Measurements from ENCODE around the gene SMIM41. TPM values are rescaled to one million over a fixed set of nuclear protein-coding genes. Genes with fewer than 3 reads are reported as not detected.

Gene SMIM41
- polyA plus RNA-seq, 2 of the 4 experiments (the other 2 are of a cell fraction) = not detected

DNA sequence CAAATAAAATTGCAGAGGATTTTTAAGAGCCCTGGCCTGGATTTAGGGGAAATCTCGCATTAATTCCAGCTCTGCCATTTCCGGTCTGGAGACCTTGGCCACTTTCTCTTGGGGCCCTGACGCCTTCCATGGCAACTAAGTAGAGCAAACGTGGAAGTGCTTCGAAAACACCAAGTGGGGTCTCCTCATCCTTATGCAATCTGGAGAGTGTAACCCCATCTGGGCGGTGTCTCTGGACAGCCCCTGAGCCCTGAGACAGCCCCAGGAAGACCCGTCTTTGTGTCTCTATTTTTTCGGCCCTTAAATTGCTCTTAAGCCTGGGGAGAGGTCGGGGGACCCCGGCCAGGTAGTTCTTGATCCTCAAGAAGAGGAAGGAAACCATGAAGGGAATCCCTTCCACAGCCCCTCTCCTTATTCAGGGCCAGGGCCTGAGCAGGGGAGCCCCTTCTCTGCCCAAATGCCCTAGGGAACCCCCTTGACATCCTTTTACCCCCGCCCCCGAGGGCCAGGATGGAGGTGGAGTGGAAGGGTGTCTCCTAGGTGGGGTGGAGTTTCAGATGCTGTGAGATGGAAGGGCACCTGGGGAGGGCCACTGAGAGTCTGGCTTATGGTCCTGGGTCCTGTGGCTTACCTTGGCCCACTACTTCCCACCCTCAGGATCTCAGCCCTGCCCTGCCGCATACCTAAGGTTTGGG is 45.9 kb upstream of the SMIM41 start:
- CTCF ChIA-PET = interaction anchor here (1.2 to 41.8 kb wide), 9 partner anchors 4 to 110 kb away, joined by 4 to 1730 read pairs (median 7); partner anchors contain the start of genes ATG101, NR4A1, SMIM41 and TAMALIN
- POLR2A ChIA-PET = interaction anchor here (0.9 to 2.5 kb wide), 6 partner anchors 10 to 36 kb away, joined by 3 to 37 read pairs (median 6); partner anchors contain the start of genes ATG101 and NR4A1
- H3K9me3 ChIP-seq = no peaks in the 10 kb centered on the region
- 83% methylated on average over 13 of the region's 13 CpGs for WGBS (ENCODE audit: missing lambda C conversion rate)
- H3K4me1 ChIP-seq = peaks cover 28% of the 10 kb centered on the region
- DNase-seq (ENCODE audit: low read depth in 1 of 2, low spot score in 1 of 2) (no peak), FAIRE-seq (no peak), ATAC-seq (no peak)
- peak overlapping the region; percentile 65 to 77 for H3K27ac ChIP-seq
- H3K4me2 ChIP-seq = peak overlapping the region; percentile 76
- peak overlapping the region; percentile 32 for H3K4me3 ChIP-seq
- TF ChIP-seq FOSL2 (IDR thresholded peaks at IDR 0.05) (no peak), FOSL2 (CRISPR knock-in tag; IDR thresholded peaks at IDR 0.05) (no peak), HEYL (CRISPR knock-in tag; IDR thresholded peaks at IDR 0.05) (no peak), CEBPB (IDR thresholded peaks at IDR 0.05) (no peak), SMC3 (IDR thresholded peaks at IDR 0.05) (no peak), CHD2 (IDR thresholded peaks at IDR 0.05; ENCODE audit: low read length, partially characterized antibody) (no peak), TP53 (CRISPR knock-in tag; IDR thresholded peaks at IDR 0.05) (peak; percentile 53; the same call in 1 of the 2 replicates), RFX5 (IDR thresholded peaks at IDR 0.05) (no peak), ZC3H11A (IDR thresholded peaks at IDR 0.05) (no peak), TFCP2L1 (CRISPR knock-in tag; IDR thresholded peaks at IDR 0.05) (no peak), RCOR1 (IDR thresholded peaks at IDR 0.05; ENCODE audit: low read depth, low read length) (no peak), PHF8 (IDR thresholded peaks at IDR 0.05; ENCODE audit: borderline replicate concordance, low read depth) (no peak), CBX2 (IDR thresholded peaks at IDR 0.05; ENCODE audit: borderline replicate concordance, low read depth) (no peak), HOXA7 (CRISPR knock-in tag; IDR thresholded peaks at IDR 0.05) (0 out of 2 replicates have a peak, but pooled peaks have one; percentile 50), JUN (IDR thresholded peaks at IDR 0.05) (no peak), EHF (CRISPR knock-in tag; IDR thresholded peaks at IDR 0.05) (no peak), FOSB (CRISPR knock-in tag; IDR thresholded peaks at IDR 0.05) (0 out of 2 replicates have a peak, but pooled peaks have one; percentile 44), POLR2AphosphoS2 (conservative IDR thresholded peaks at IDR 0.05; ENCODE audit: low read length) (no peak), FOXS1 (CRISPR knock-in tag; IDR thresholded peaks at IDR 0.05) (no peak), RAD21 (conservative IDR thresholded peaks at IDR 0.05 in 1 of 2, IDR thresholded peaks at IDR 0.05 in 1 of 2) (no peak), EP300 (IDR thresholded peaks at IDR 0.05) (no peak), RNF2 (IDR thresholded peaks at IDR 0.05; ENCODE audit: borderline replicate concordance, low read depth) (no peak), BHLHE40 (IDR thresholded peaks at IDR 0.05; ENCODE audit: low read depth, low read length) (no peak), NR3C1 (IDR thresholded peaks at IDR 0.05) (no peak)
- TF ChIP-seq, protein P1, sequence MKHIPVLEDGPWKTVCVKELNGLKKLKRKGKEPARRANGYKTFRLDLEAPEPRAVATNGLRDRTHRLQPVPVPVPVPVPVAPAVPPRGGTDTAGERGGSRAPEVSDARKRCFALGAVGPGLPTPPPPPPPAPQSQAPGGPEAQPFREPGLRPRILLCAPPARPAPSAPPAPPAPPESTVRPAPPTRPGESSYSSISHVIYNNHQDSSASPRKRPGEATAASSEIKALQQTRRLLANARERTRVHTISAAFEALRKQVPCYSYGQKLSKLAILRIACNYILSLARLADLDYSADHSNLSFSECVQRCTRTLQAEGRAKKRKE (CRISPR knock-in tag; IDR thresholded peaks at IDR 0.05; ENCODE audit: low read depth) = no peak
- TF ChIP-seq, protein P2, sequence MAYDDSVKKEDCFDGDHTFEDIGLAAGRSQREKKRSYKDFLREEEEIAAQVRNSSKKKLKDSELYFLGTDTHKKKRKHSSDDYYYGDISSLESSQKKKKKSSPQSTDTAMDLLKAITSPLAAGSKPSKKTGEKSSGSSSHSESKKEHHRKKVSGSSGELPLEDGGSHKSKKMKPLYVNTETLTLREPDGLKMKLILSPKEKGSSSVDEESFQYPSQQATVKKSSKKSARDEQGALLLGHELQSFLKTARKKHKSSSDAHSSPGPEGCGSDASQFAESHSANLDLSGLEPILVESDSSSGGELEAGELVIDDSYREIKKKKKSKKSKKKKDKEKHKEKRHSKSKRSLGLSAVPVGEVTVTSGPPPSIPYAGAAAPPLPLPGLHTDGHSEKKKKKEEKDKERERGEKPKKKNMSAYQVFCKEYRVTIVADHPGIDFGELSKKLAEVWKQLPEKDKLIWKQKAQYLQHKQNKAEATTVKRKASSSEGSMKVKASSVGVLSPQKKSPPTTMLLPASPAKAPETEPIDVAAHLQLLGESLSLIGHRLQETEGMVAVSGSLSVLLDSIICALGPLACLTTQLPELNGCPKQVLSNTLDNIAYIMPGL (CRISPR knock-in tag; IDR thresholded peaks at IDR 0.05; ENCODE audit: borderline replicate concordance) = 0 out of 2 replicates have a peak, but pooled peaks have one; percentile 18
- TF ChIP-seq, protein P3, sequence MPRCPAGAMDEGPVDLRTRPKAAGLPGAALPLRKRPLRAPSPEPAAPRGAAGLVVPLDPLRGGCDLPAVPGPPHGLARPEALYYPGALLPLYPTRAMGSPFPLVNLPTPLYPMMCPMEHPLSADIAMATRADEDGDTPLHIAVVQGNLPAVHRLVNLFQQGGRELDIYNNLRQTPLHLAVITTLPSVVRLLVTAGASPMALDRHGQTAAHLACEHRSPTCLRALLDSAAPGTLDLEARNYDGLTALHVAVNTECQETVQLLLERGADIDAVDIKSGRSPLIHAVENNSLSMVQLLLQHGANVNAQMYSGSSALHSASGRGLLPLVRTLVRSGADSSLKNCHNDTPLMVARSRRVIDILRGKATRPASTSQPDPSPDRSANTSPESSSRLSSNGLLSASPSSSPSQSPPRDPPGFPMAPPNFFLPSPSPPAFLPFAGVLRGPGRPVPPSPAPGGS (IDR thresholded peaks at IDR 0.05) = no peak
- TF ChIP-seq, protein P4, sequence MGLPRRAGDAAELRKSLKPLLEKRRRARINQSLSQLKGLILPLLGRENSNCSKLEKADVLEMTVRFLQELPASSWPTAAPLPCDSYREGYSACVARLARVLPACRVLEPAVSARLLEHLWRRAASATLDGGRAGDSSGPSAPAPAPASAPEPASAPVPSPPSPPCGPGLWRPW (IDR thresholded peaks at IDR 0.05) = no peak
- TF ChIP-seq, protein P5, sequence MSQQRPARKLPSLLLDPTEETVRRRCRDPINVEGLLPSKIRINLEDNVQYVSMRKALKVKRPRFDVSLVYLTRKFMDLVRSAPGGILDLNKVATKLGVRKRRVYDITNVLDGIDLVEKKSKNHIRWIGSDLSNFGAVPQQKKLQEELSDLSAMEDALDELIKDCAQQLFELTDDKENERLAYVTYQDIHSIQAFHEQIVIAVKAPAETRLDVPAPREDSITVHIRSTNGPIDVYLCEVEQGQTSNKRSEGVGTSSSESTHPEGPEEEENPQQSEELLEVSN (IDR thresholded peaks at IDR 0.05; ENCODE audit: borderline replicate concordance, low read depth) = peak; percentile 26; the same call in 1 of the 2 replicates
- TF ChIP-seq, protein P6, sequence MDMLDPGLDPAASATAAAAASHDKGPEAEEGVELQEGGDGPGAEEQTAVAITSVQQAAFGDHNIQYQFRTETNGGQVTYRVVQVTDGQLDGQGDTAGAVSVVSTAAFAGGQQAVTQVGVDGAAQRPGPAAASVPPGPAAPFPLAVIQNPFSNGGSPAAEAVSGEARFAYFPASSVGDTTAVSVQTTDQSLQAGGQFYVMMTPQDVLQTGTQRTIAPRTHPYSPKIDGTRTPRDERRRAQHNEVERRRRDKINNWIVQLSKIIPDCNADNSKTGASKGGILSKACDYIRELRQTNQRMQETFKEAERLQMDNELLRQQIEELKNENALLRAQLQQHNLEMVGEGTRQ (IDR thresholded peaks at IDR 0.05) = no peak
- TF ChIP-seq, protein P7, sequence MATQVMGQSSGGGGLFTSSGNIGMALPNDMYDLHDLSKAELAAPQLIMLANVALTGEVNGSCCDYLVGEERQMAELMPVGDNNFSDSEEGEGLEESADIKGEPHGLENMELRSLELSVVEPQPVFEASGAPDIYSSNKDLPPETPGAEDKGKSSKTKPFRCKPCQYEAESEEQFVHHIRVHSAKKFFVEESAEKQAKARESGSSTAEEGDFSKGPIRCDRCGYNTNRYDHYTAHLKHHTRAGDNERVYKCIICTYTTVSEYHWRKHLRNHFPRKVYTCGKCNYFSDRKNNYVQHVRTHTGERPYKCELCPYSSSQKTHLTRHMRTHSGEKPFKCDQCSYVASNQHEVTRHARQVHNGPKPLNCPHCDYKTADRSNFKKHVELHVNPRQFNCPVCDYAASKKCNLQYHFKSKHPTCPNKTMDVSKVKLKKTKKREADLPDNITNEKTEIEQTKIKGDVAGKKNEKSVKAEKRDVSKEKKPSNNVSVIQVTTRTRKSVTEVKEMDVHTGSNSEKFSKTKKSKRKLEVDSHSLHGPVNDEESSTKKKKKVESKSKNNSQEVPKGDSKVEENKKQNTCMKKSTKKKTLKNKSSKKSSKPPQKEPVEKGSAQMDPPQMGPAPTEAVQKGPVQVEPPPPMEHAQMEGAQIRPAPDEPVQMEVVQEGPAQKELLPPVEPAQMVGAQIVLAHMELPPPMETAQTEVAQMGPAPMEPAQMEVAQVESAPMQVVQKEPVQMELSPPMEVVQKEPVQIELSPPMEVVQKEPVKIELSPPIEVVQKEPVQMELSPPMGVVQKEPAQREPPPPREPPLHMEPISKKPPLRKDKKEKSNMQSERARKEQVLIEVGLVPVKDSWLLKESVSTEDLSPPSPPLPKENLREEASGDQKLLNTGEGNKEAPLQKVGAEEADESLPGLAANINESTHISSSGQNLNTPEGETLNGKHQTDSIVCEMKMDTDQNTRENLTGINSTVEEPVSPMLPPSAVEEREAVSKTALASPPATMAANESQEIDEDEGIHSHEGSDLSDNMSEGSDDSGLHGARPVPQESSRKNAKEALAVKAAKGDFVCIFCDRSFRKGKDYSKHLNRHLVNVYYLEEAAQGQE (IDR thresholded peaks at IDR 0.05) = no peak
